NCI-H1436 treated with DMSO at 0.1 percent for 48 hours (cell line): ENCODE results near the gene LDB3.

ENCODE experiments used
- DNase-seq: peaks from one replicate; lab custom pipeline; 2025; lab: John Stamatoyannopoulos, UW

Gene LDB3

DNA sequence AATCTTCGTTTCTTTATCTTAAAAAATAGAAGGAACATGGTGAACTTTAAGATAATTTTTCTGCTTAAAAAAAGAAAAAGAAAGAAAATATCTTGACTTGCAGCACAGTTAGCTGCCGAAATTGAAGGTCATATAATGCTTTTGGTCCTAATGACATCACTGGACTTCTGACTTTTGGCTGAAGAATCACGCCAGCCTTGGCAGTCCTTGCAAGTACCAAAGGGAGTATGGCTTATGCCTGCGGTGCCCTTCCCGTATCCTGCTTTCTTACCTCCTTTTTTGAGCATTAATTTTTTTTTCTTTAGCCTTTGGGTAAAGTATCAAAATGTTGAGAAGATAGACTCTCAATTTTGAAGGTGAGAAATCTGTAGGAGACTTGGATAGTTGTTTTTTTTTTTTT lies 95.1 kb downstream of the LDB3 start:
- no peak for DNase-seq

DNA sequence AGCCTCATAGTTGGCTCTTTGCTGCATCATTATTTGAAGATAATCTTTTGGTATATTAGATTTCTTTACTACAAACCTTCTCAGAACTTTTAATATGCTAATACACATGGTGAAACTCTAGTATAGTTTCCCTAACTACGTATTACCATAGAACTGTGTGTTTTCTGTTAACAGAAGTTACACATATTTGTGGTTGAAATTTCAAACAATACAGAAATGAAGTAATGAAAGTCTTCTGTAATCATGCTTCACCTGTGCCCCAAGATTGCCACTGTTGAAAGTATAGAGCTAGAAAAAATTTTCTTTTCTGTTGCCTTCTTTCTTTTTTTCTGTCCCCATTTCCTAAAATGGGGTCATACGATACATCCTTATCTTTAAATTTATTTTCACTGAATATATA lies 97.2 kb downstream of the LDB3 start:
- DNase-seq: no peak

DNA sequence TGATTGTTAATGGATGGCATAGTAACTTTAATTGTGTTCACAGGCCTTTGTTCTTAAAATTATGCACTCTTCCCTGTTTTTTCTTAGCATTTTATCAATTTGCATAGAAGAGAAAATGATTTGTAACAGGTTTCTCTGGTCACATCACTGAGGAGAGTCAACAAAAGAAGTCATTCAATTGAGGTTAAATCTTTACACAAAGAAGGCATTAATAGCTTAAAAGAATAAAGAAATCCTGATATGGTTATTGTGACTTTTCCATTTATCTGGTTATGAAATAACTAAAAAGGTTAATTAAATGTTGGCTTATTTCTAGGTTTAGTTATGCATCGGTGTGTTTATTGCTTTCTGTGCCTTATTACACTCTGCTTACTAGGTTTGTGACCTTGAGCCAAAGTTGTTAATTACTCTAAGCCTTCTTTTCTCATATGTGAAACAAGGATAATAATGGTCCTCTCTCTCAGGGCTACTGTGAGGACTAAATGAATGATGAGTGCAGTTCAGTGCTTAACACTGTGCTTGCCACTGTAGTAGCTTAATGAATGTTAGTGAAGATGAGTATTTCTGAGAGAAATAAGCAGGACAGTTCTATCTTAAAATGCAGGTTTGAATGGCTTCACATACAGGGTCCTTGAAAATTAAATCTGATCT lies 100.2 kb downstream of the LDB3 start:
- DNase-seq: no peak

DNA sequence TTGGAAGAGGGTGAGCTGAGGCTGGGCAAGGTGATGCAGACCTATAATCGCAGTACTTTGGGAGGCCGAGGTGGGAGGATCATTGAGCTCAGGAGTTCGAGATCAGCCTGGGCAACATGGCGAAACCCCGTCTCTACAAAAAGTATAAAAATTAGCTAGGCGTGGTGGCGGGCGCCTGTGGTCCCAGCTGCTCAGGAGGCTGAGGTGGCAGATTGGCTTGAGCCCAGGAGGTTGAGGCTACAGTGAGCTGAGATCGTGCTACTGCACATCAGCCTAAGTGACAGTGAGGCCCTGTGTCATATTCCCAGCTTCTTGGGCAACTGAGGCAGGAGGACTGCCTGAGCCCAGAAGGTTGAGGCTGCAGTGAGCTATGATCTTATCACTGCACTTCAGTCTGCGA lies 101.7 kb downstream of the LDB3 start:
- DNase-seq: no peak

DNA sequence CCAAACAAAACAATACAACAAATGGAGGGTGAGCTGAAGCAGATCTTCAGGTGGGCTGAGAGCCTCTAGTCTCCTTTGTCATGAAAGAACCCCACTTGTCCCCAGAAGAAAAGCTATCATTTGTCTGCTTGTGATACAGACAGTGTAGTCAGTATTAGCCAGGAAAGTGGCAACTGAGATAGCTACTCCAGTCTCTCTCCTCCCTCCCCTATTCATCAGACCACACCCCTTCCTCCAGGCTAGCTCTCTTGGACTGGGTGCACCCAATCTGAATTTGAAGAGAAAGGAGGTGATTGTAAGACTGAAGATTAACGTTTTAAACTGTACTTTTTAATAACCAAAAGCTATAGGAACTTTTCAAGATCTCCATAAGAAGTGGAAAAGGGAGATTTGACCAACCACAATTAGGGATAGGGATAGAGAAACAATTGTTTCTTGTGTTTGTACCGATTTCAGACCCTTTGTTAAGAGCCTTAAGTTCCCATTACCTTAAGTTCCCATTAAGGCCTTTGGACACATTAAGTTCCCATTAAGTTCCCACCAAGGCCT lies 102.2 kb downstream of the LDB3 start:
- no peak for DNase-seq

DNA sequence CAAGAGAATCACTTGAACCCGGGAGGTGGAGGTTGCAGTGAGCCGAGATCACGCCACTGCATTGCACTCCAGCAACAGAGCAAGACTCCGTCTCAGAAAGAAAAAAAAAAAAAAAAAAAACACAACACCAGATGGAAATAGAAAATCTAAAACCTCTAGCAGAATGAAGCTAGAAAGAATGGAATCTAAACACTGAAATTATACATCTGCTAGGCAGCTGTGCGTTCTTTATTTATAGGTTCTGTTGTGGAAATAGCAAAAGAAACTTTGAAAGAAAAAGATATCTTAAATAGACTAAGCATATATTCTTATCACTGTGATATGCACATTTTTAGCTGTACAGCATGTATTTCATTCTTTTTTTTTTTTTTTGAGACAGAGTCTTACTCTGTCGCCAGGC lies 105.2 kb downstream of the LDB3 start:
- DNase-seq: no peak

DNA sequence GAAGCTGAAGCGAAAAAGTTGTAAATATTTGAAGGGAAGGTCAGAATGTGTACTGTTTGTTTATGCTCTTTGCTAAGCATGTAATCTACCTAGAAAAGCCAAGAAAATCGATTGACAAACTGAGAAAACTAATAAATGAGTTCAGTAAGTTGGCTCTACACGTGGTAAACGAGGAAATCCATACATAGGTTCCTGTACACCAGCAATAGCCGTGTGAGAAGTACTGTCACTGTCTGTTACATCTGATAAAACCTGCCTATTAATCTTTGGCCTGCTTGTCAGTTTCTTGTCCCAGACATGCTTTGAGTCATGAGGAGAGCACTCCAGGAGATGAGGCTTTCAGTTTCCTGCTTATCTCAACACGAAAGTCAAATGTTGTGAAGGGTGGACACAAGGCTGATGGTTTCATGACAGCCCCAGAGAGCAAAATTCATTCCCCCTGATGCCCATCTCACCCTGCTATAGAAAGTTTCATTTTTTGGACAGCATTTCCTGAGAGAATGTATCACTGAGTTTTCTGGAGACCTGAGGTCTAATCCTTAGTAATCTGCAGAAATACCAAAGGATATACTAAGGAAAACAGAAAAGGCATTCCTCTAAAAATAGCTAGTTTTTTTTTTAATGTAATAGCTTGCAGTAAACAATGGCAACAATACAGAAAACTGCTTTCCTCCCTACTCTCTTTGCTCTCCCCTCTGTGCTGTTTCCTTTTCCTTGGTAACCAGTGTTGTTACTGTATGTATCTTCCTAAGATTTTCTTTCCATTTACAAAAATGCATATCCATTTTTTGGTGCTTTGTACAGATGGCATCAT lies 107.0 kb downstream of the LDB3 start:
- no peak for DNase-seq

DNA sequence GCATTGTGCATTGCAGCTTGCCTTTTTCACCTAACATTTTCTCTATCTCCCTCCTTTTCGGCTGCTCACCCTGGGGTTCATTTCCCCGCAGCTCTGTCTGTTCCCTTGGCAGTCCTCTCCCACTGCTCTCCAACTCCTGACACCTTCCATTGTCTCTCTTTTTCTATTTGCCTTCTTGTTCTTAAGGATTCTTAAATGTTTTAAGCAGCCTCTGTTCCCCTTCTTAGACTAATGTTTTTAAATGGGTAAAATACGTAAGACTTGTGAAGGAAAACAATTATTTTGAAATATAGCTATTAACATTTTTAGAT lies 107.5 kb downstream of the LDB3 start:
- DNase-seq: no peak

DNA sequence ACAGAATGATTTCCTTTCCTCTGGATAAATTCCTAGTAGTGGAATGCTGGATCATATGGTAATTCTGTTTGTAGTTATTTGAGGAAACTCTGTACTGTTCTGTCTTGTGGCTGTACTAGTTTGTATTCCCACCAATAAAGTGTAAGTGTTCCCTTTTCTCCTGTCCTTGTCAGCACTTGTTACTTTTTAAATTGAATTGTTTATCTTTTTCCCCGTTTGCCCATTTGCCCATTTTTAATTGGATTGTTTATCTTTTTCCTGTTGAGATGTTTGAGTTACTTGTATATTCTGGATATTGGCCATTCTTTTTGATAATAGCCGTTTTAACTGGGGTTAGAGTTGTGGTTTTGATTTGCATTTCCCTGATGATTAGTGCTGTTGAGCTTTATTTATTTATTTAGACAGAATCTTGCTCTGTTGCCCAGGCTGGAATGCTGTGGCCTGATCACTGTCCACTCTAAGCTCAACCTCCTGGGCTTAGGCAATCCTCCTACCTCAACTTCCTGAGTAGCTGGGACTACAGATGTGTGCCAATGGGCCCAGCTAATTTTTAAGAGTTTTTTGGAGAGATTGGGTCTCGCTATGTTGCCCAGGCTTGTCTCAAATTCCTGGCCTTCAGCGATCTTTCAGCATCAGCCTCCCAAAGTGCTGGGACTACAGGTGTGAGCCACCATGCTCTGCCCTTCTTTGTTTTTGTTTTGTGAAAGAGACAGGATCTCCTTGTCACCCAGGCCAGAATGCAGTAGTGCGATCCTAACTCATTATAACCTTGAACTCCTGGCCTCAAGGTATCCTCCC lies 111.1 kb downstream of the LDB3 start:
- DNase-seq: no peak

DNA sequence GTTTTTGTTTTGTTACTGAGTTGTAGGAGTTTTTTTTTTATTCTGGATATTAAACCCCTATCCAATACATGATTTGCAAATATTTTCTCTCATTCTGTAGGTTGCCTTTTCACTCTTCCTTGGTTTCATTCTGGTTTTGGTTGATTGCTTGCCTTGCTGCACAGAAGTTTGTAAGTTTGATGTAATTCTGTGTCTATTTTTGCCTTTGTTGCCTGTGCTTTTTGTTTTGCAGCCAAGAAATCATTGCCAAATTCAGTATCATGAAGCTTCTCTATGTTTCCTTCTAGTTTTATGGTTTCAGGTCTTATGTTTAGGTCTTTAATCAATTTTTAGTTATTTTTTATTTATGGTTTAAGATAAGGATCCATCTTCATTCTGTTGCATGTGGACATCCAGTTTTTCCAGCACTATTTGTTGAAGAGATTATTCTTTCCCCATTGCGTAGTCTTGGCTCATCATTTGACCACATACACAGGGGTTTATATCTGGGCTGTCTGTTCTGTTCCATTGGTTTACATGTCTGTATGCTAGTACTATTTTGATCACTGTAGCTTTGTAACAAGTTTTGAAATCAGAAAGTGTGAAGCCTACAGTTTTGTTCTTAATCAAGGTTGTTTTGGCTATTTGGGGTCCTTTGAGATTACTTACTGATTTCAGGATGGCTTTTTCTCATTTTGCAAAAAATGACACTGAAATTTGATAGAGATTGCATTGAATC lies 114.5 kb downstream of the LDB3 start:
- DNase-seq: no peak

DNA sequence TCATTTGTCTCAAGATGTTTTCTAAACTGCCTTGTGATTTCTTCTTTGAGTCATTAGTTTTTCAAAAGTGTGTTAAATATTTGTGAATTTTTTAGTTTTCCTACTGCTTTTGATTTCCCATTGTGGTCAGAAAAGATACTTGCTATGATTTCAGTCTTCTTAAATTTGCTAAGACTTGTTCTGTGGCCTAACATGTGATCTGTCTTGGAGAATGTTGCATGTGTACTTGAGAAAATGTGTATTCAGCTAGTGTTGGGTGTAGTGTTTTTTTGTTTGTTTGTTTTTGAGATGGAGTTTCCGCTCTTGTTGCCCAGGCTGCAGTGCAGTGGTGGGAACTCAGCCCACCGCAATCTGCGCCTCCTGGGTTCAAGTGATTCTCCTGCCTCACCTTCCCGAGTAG lies 116.7 kb downstream of the LDB3 start:
- no peak for DNase-seq
